GM12875 (cell line): ENCODE measurements around the gene MTARC1.

Experiments used
- H3K4me3 ChIP-seq: one replicate; pipeline ENCODE4 v1.5.1; 2011; ENCODE audit warnings: low read depth, low read length, control low read depth
- CTCF ChIP-seq: IDR thresholded peaks from 2 replicates; pipeline ENCODE4 v1.5.1; 2011; ENCODE audit warnings: low read depth, mild to moderate bottlenecking, control low read depth, inconsistent platforms, low read length, moderate library complexity, borderline replicate concordance; ENCODE audit not compliant: insufficient read depth

Gene MTARC1

GRCh38 chr1:220748089-220748934 is 38.4 kb upstream of the MTARC1 start, which contains the start of gene MTARC2:
Gene MTARC2 (plus strand): TSS chr1:220748322. CDS start chr1:220748532, 210 bp downstream.
- TF ChIP-seq CTCF, result no peak
- H3K4me3 ChIP-seq, result peak within 1 kb of the TSS; percentile 27

- no peak for TF ChIP-seq CTCF
- H3K4me3 ChIP-seq, result no peak overlapping the region
These were observed 37.8 kb upstream of the MTARC1 start for GRCh38 chr1:220748936-220749335.

GRCh38 chr1:220750131-220750515 is 36.6 kb upstream of the MTARC1 start:
- TF ChIP-seq CTCF, result no peak
- H3K4me3 ChIP-seq, result no peak overlapping the region

GRCh38 chr1:220751111-220751510 is 35.6 kb upstream of the MTARC1 start:
- TF ChIP-seq CTCF, result no peak
- H3K4me3 ChIP-seq, result no peak overlapping the region

GRCh38 chr1:220754212-220754917 is 32.3 kb upstream of the MTARC1 start:
- no peak overlapping the region for H3K4me3 ChIP-seq
- TF ChIP-seq CTCF, result no peak

GRCh38 chr1:220754918-220755295 is 31.8 kb upstream of the MTARC1 start:
- no peak overlapping the region for H3K4me3 ChIP-seq
- TF ChIP-seq CTCF, result no peak
